K562 (cell line): ENCODE results near the gene PODXL. TPM values are rescaled to one million over a fixed set of nuclear protein-coding genes. Genes with fewer than 3 reads are reported as not detected.

Experiments
- CBX5 ChIP-seq: IDR thresholded peaks from 2 replicates; pipeline ENCODE4 v1.6.1; 2014; ENCODE audit warnings: low read depth, borderline replicate concordance
- CCAR2 ChIP-seq: fragments of 200-400 bp; formaldehyde crosslinking; IDR thresholded peaks from 2 replicates; pipeline ENCODE4 v1.6.1; 2017; ENCODE audit warnings: mild to moderate bottlenecking, low read depth, low read length
- HCFC1 ChIP-seq: IDR thresholded peaks from 2 replicates; pipeline ENCODE4 v1.6.1; 2012; ENCODE audit warnings: low read depth, low read length, improper control_type of control experiment
- HSF4 ChIP-seq: fragments of 250-450 bp; sonication (Bioruptor Pico); IDR thresholded peaks from 2 replicates; pipeline ENCODE4 v2.1.2; 2022; ENCODE audit warnings: mild to moderate bottlenecking, moderate library complexity, borderline replicate concordance
- KDM2B ChIP-seq: fragments of 250-450 bp; sonication (Bioruptor Pico); IDR thresholded peaks from 2 replicates; pipeline ENCODE4 v1.8.0; 2021; ENCODE audit warnings: mild to moderate bottlenecking, moderate library complexity
- NCOA6 ChIP-seq: fragments of 450-650 bp; IDR thresholded peaks from 2 replicates; pipeline ENCODE4 v1.6.1; 2017; ENCODE audit warnings: mild to moderate bottlenecking
- NRF1 ChIP-seq, 2 experiments: fragments of 450-650 bp; IDR thresholded peaks in 1 of 2; conservative IDR thresholded peaks in 1 of 2; 2 replicates each; pipeline ENCODE4 v1.6.1; 2014; ENCODE audit warnings: mild to moderate bottlenecking in 2 of 2
- POLR3G ChIP-seq: IDR thresholded peaks from 2 replicates; pipeline ENCODE4 v1.6.1; 2011; ENCODE audit not compliant: insufficient read length, insufficient replicate concordance; ENCODE audit errors: extremely low read depth
- SMC3 ChIP-seq: conservative IDR thresholded peaks from 2 replicates; pipeline ENCODE4 v1.6.1; 2011; ENCODE audit warnings: low read depth, low read length, improper control_type of control experiment; ENCODE audit not compliant: insufficient read depth
- TAF9B ChIP-seq: fragments of 450-650 bp; IDR thresholded peaks from 2 replicates; pipeline ENCODE4 v1.6.1; 2018; ENCODE audit warnings: mild to moderate bottlenecking; ENCODE audit not compliant: partially characterized antibody
- XRCC4 ChIP-seq: IDR thresholded peaks from one replicate; pipeline ENCODE4 v1.6.1; 2011; ENCODE audit not compliant: insufficient read depth, insufficient read length; ENCODE audit errors: extremely low read depth
- ZC3H11A ChIP-seq: IDR thresholded peaks from 2 replicates; pipeline ENCODE4 v1.6.1; 2012; ENCODE audit warnings: low read depth, low read length, improper control_type of control experiment
- ZNF445 ChIP-seq: fragments of 250-450 bp; sonication (Bioruptor Pico); IDR thresholded peaks from 2 replicates; pipeline ENCODE4 v1.4.0; 2020; ENCODE audit warnings: low read depth, mild to moderate bottlenecking, moderate library complexity
- ZNF583 ChIP-seq: fragments of 250-450 bp; sonication (Bioruptor Pico); IDR thresholded peaks from 2 replicates; pipeline ENCODE4 v1.4.0; 2020
- ZNF76 ChIP-seq: fragments of 250-450 bp; sonication (Bioruptor Pico); IDR thresholded peaks from 2 replicates; pipeline ENCODE4 v1.4.0; 2020; ENCODE audit warnings: mild to moderate bottlenecking, moderate library complexity, borderline replicate concordance
- ZNF780A ChIP-seq: fragments of 250-450 bp; sonication (Bioruptor Pico); IDR thresholded peaks from 2 replicates; pipeline ENCODE4 v1.5.0; 2021; ENCODE audit warnings: mild to moderate bottlenecking
- polyA plus RNA-seq, 8 experiments: library from polyadenylated mRNA; depleted of rRNA in 4 of 8; stranded (reverse) in 5 of 8; unstranded in 3 of 8; fragments of >200 nt; fragmentation: Nextera tagmentation in 2 of 8; fragmentation: Illumina TruSeq in 1 of 8; extraction: Ambion mirVana in 2 of 8; extraction: Trizol in 1 of 8; gene quantifications; 2 replicates each; pipeline versions ENCODE4 v1.2.1 to v1.2.3, GENCODE V29; 2011 to 2014; ENCODE audit warnings: inconsistent platforms in 1 of 8, missing spikeins in 1 of 8
- total RNA-seq, 7 experiments: library from RNA; depleted of rRNA in 6 of 7; stranded (reverse); fragments of >200 nt in 6 of 7; fragmentation: Illumina TruSeq in 2 of 7; extraction: Trizol in 2 of 7; gene quantifications; 2 replicates each; pipeline versions ENCODE4 v1.2.1 to v1.2.3, GENCODE V29; 2011 to 2021; ENCODE audit warnings: low replicate concordance in 1 of 7
- TF ChIP-seq, protein P1 (sequence below): fragments of 450-650 bp; IDR thresholded peaks from 2 replicates; pipeline ENCODE4 v1.6.1; 2016; ENCODE audit warnings: mild to moderate bottlenecking
- TF ChIP-seq, protein P2 (sequence below): fragments of 450-650 bp; IDR thresholded peaks from 2 replicates; pipeline ENCODE4 v1.7.1; 2018; ENCODE audit warnings: mild to moderate bottlenecking, low read depth; ENCODE audit not compliant: partially characterized antibody
- TF ChIP-seq, protein P3 (sequence below): fragments of 450-650 bp; IDR thresholded peaks from 2 replicates; pipeline ENCODE4 v1.6.1; 2017; ENCODE audit warnings: mild to moderate bottlenecking, moderate library complexity
- TF ChIP-seq, protein P4 (sequence below): fragments of 450-650 bp; IDR thresholded peaks from one replicate; pipeline ENCODE4 v1.6.1; 2018; ENCODE audit warnings: mild to moderate bottlenecking, moderate library complexity; ENCODE audit not compliant: partially characterized antibody
- TF ChIP-seq, protein P5 (sequence below): fragments of 250-450 bp; sonication (Bioruptor Pico); IDR thresholded peaks from 2 replicates; pipeline ENCODE4 v1.8.0; 2022; ENCODE audit warnings: moderate library complexity, mild to moderate bottlenecking, inconsistent platforms

The PODXL gene
- total and polyA plus RNA-seq, 9 of the 15 experiments (the other 6 are each of a cell fraction or from before 2014, with no cell fraction given), result 0.01 to 0.73 (median 0.07) TPM

DNA sequence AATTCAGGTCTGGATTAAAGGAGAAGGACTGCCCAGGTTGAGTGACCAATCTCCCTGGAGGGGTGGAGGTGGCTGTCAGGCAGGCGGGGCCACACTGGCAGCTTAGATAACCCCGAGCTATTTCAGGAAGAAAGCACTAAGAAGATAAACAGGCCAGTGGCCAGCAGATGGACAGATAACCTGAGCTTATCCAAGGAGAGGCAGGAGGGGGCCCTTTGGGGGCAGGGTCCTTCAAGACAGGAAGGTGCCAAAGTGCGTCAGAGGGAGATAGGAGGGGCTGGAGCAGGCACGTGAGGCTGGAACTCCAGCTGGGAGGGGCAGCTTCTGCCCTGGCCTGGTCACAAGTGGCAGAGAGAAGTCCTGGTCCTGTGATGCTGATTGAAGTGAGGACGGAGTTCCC, 29.8 kb upstream of the PODXL start (continued):
- TF ChIP-seq, protein P1, sequence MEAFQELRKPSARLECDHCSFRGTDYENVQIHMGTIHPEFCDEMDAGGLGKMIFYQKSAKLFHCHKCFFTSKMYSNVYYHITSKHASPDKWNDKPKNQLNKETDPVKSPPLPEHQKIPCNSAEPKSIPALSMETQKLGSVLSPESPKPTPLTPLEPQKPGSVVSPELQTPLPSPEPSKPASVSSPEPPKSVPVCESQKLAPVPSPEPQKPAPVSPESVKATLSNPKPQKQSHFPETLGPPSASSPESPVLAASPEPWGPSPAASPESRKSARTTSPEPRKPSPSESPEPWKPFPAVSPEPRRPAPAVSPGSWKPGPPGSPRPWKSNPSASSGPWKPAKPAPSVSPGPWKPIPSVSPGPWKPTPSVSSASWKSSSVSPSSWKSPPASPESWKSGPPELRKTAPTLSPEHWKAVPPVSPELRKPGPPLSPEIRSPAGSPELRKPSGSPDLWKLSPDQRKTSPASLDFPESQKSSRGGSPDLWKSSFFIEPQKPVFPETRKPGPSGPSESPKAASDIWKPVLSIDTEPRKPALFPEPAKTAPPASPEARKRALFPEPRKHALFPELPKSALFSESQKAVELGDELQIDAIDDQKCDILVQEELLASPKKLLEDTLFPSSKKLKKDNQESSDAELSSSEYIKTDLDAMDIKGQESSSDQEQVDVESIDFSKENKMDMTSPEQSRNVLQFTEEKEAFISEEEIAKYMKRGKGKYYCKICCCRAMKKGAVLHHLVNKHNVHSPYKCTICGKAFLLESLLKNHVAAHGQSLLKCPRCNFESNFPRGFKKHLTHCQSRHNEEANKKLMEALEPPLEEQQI, result no peak
- TF ChIP-seq KDM2B (CRISPR knock-in tag), result no peak
- no peak for TF ChIP-seq POLR3G
- TF ChIP-seq ZNF583 (CRISPR knock-in tag), result no peak
- TF ChIP-seq SMC3, result no peak
- no peak for TF ChIP-seq ZNF76 (CRISPR knock-in tag)
- no peak for TF ChIP-seq ZC3H11A
- no peak for TF ChIP-seq ZNF780A (CRISPR knock-in tag)
- TF ChIP-seq HCFC1, result no peak
- TF ChIP-seq TAF9B, result no peak
- TF ChIP-seq NCOA6, result no peak
- no peak for TF ChIP-seq XRCC4
- TF ChIP-seq, protein P2, sequence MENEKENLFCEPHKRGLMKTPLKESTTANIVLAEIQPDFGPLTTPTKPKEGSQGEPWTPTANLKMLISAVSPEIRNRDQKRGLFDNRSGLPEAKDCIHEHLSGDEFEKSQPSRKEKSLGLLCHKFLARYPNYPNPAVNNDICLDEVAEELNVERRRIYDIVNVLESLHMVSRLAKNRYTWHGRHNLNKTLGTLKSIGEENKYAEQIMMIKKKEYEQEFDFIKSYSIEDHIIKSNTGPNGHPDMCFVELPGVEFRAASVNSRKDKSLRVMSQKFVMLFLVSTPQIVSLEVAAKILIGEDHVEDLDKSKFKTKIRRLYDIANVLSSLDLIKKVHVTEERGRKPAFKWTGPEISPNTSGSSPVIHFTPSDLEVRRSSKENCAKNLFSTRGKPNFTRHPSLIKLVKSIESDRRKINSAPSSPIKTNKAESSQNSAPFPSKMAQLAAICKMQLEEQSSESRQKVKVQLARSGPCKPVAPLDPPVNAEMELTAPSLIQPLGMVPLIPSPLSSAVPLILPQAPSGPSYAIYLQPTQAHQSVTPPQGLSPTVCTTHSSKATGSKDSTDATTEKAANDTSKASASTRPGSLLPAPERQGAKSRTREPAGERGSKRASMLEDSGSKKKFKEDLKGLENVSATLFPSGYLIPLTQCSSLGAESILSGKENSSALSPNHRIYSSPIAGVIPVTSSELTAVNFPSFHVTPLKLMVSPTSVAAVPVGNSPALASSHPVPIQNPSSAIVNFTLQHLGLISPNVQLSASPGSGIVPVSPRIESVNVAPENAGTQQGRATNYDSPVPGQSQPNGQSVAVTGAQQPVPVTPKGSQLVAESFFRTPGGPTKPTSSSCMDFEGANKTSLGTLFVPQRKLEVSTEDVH, result no peak
- TF ChIP-seq CCAR2, result no peak
- TF ChIP-seq ZNF445, result no peak
- TF ChIP-seq, protein P3, sequence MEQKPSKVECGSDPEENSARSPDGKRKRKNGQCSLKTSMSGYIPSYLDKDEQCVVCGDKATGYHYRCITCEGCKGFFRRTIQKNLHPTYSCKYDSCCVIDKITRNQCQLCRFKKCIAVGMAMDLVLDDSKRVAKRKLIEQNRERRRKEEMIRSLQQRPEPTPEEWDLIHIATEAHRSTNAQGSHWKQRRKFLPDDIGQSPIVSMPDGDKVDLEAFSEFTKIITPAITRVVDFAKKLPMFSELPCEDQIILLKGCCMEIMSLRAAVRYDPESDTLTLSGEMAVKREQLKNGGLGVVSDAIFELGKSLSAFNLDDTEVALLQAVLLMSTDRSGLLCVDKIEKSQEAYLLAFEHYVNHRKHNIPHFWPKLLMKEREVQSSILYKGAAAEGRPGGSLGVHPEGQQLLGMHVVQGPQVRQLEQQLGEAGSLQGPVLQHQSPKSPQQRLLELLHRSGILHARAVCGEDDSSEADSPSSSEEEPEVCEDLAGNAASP, result no peak
- no peak for TF ChIP-seq CBX5
- TF ChIP-seq, protein P4, sequence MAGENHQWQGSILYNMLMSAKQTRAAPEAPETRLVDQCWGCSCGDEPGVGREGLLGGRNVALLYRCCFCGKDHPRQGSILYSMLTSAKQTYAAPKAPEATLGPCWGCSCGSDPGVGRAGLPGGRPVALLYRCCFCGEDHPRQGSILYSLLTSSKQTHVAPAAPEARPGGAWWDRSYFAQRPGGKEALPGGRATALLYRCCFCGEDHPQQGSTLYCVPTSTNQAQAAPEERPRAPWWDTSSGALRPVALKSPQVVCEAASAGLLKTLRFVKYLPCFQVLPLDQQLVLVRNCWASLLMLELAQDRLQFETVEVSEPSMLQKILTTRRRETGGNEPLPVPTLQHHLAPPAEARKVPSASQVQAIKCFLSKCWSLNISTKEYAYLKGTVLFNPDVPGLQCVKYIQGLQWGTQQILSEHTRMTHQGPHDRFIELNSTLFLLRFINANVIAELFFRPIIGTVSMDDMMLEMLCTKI, result no peak
- TF ChIP-seq HSF4 (CRISPR knock-in tag), result no peak
- TF ChIP-seq, protein P5, sequence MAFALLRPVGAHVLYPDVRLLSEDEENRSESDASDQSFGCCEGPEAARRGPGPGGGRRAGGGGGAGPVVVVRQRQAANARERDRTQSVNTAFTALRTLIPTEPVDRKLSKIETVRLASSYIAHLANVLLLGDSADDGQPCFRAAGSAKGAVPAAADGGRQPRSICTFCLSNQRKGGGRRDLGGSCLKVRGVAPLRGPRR (CRISPR knock-in tag), result no peak
- TF ChIP-seq NRF1 (conservative IDR thresholded peaks at IDR 0.05 in 1 of 2, IDR thresholded peaks at IDR 0.05 in 1 of 2), result peak; percentile 37 to 53
